HepG2 (cell line): ENCODE measurements around the gene DENND1C. TPM values are rescaled to one million over a fixed set of nuclear protein-coding genes. Genes with fewer than 3 reads are reported as not detected.

Experiments
- ARNT2 ChIP-seq: sonication (generic); formaldehyde crosslinking; IDR thresholded peaks from 2 replicates; pipeline ENCODE4 v1.8.0; 2022; ENCODE audit warnings: mild to moderate bottlenecking, low read depth, missing genetic modification reagents, moderate library complexity
- CCDC6 ChIP-seq: sonication (generic); formaldehyde crosslinking; IDR thresholded peaks from 2 replicates; pipeline ENCODE4 v1.8.1; 2022; ENCODE audit warnings: mild to moderate bottlenecking, missing genetic modification reagents, moderate library complexity
- DZIP1 ChIP-seq: sonication (generic); formaldehyde crosslinking; IDR thresholded peaks from 2 replicates; pipeline ENCODE4 v1.5.0; 2020; ENCODE audit warnings: mild to moderate bottlenecking, missing genetic modification reagents
- GABPA ChIP-seq, 2 experiments: IDR thresholded peaks; 2 replicates each; pipeline ENCODE4 v1.6.1; 2011 to 2016; ENCODE audit warnings: low read depth in 2 of 2, low read length in 1 of 2, missing biosample characterization in 1 of 2, missing genetic modification characterization in 1 of 2
- KAT8 ChIP-seq: IDR thresholded peaks from 2 replicates; pipeline ENCODE4 v1.6.1; 2016; ENCODE audit warnings: missing genetic modification reagents, missing compliant biosample characterization
- KLF16 ChIP-seq, 2 experiments: sonication (generic) in 1 of 2; formaldehyde crosslinking in 1 of 2; IDR thresholded peaks; 2 replicates each; pipeline versions ENCODE4 v1.6.1 to v1.8.0; 2016 to 2023; ENCODE audit warnings: missing genetic modification reagents in 2 of 2, missing compliant biosample characterization in 1 of 2
- MXD1 ChIP-seq: sonication (generic); formaldehyde crosslinking; IDR thresholded peaks from 2 replicates; pipeline ENCODE4 v1.4.0; 2020; ENCODE audit warnings: mild to moderate bottlenecking, missing genetic modification reagents
- RAD21 ChIP-seq: fragments of 450-650 bp; formaldehyde crosslinking; IDR thresholded peaks from 2 replicates; pipeline ENCODE4 v1.5.0; 2020; ENCODE audit warnings: mild to moderate bottlenecking
- SOX13 ChIP-seq, 3 experiments: fragments of 450-650 bp in 1 of 3; sonication (generic) in 1 of 3; formaldehyde crosslinking in 1 of 3; IDR thresholded peaks in 2 of 3; conservative IDR thresholded peaks in 1 of 3; 2 replicates each; pipeline versions ENCODE4 v1.5.0 to v1.6.1; 2016 to 2020; ENCODE audit warnings: antibody characterized with exemption in 1 of 3, mild to moderate bottlenecking in 1 of 3, missing compliant biosample characterization in 1 of 3, missing genetic modification reagents in 1 of 3, moderate library complexity in 1 of 3
- ZNF101 ChIP-seq: sonication (generic); formaldehyde crosslinking; IDR thresholded peaks from 2 replicates; pipeline ENCODE4 v1.4.0; 2020; ENCODE audit warnings: mild to moderate bottlenecking, low read depth, missing genetic modification reagents, borderline replicate concordance
- ZNF225 ChIP-seq: sonication (generic); formaldehyde crosslinking; IDR thresholded peaks from 2 replicates; pipeline ENCODE4 v1.4.0; 2020; ENCODE audit warnings: mild to moderate bottlenecking, missing genetic modification reagents
- ZNF280D ChIP-seq: sonication (generic); formaldehyde crosslinking; IDR thresholded peaks from 2 replicates; pipeline ENCODE4 v1.5.1; 2020; ENCODE audit warnings: mild to moderate bottlenecking, missing genetic modification reagents
- ZNF337 ChIP-seq: sonication (generic); formaldehyde crosslinking; IDR thresholded peaks from 2 replicates; pipeline ENCODE4 v1.5.1; 2020; ENCODE audit warnings: missing genetic modification reagents, low read depth, mild to moderate bottlenecking, borderline replicate concordance
- ZNF382 ChIP-seq: sonication (generic); formaldehyde crosslinking; IDR thresholded peaks from 2 replicates; pipeline ENCODE4 v1.5.0; 2020; ENCODE audit warnings: missing genetic modification reagents, mild to moderate bottlenecking, borderline replicate concordance
- ZNF513 ChIP-seq: sonication (generic); formaldehyde crosslinking; conservative IDR thresholded peaks from 2 replicates; pipeline ENCODE4 v1.5.0; 2020; ENCODE audit warnings: missing genetic modification reagents
- ZNF607 ChIP-seq: sonication (generic); formaldehyde crosslinking; IDR thresholded peaks from 2 replicates; pipeline ENCODE4 v1.5.1; 2020; ENCODE audit warnings: missing genetic modification reagents, mild to moderate bottlenecking, borderline replicate concordance
- polyA plus RNA-seq, 8 experiments: library from polyadenylated mRNA; depleted of rRNA in 3 of 8; stranded (reverse) in 7 of 8; unstranded in 1 of 8; fragments of >200 nt; fragmentation: Illumina TruSeq in 4 of 8; extraction: Trizol in 4 of 8; gene quantifications; 2 replicates each; pipeline versions ENCODE4 v1.2.1 to v1.2.3, GENCODE V29; 2011 to 2016; ENCODE audit warnings: low read depth in 4 of 8, missing spikeins in 1 of 8, mixed read lengths in 1 of 8; ENCODE audit not compliant: insufficient read depth in 1 of 8
- total RNA-seq, 5 experiments: library from RNA; depleted of rRNA; stranded (reverse); fragments of >200 nt; fragmentation: Illumina TruSeq; extraction: Trizol; gene quantifications; 2 replicates each; pipeline ENCODE4 v1.2.3, GENCODE V29; 2016; ENCODE audit warnings: low read depth in 1 of 5
- TF ChIP-seq, protein P1 (sequence below): sonication (generic); formaldehyde crosslinking; IDR thresholded peaks from 2 replicates; pipeline ENCODE4 v1.5.0; 2020; ENCODE audit warnings: mild to moderate bottlenecking, missing genetic modification reagents, moderate library complexity

Gene DENND1C
- total and polyA plus RNA-seq, 2 of the 13 experiments (the other 11 are each of a cell fraction or from before 2014, with no cell fraction given): 0.04 to 0.73 TPM

GRCh38 chr19:6516659-6517291 is 35.2 kb upstream of the DENND1C start (continued):
- TF ChIP-seq ZNF513: no peak
- no peak for TF ChIP-seq CCDC6
- peak; percentile 31; the same call in 1 of the 2 replicates for TF ChIP-seq GABPA (IDR thresholded peaks at IDR 0.05; ENCODE audit: low read depth, low read length)
- TF ChIP-seq GABPA (CRISPR knock-in tag; IDR thresholded peaks at IDR 0.05; ENCODE audit: low read depth): peak; percentile 58
- TF ChIP-seq ZNF280D (CRISPR knock-in tag): 0 out of 2 replicates have a peak, but pooled peaks have one; percentile 58
- TF ChIP-seq ZNF101: no peak
- TF ChIP-seq RAD21 (CRISPR knock-in tag): peak; percentile 93
- TF ChIP-seq ZNF225 (CRISPR knock-in tag): 0 out of 2 replicates have a peak, but pooled peaks have one; percentile 21
- TF ChIP-seq, protein P1, sequence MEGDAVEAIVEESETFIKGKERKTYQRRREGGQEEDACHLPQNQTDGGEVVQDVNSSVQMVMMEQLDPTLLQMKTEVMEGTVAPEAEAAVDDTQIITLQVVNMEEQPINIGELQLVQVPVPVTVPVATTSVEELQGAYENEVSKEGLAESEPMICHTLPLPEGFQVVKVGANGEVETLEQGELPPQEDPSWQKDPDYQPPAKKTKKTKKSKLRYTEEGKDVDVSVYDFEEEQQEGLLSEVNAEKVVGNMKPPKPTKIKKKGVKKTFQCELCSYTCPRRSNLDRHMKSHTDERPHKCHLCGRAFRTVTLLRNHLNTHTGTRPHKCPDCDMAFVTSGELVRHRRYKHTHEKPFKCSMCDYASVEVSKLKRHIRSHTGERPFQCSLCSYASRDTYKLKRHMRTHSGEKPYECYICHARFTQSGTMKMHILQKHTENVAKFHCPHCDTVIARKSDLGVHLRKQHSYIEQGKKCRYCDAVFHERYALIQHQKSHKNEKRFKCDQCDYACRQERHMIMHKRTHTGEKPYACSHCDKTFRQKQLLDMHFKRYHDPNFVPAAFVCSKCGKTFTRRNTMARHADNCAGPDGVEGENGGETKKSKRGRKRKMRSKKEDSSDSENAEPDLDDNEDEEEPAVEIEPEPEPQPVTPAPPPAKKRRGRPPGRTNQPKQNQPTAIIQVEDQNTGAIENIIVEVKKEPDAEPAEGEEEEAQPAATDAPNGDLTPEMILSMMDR: peak; percentile 98
- 0 out of 2 replicates have a peak, but pooled peaks have one; percentile 47 for TF ChIP-seq KAT8 (CRISPR knock-in tag)
- no peak for TF ChIP-seq DZIP1
- no peak for TF ChIP-seq MXD1
- TF ChIP-seq KLF16 (CRISPR knock-in tag; IDR thresholded peaks at IDR 0.05): peak in 1 of 2 experiments; percentile 30; a peak in 1 of 4 replicates
- TF ChIP-seq SOX13 (IDR thresholded peaks at IDR 0.05): no peak
- TF ChIP-seq SOX13 (CRISPR knock-in tag; conservative IDR thresholded peaks at IDR 0.05 in 1 of 2, IDR thresholded peaks at IDR 0.05 in 1 of 2): peak in 1 of 2 experiments; percentile 11; a peak in 1 of 4 replicates
- 0 out of 2 replicates have a peak, but pooled peaks have one; percentile 18 for TF ChIP-seq ARNT2 (CRISPR knock-in tag)
- TF ChIP-seq ZNF382: no peak
- TF ChIP-seq ZNF607 (CRISPR knock-in tag): 0 out of 2 replicates have a peak, but pooled peaks have one; percentile 33
- TF ChIP-seq ZNF337: no peak
